Measurements from ENCODE around the gene HPCAL1. TPM values are rescaled to one million over a fixed set of nuclear protein-coding genes. Genes with fewer than 3 reads are reported as not detected.

Gene HPCAL1
- total and polyA plus RNA-seq, 10 of the 15 experiments (the other 5 are each of a cell fraction or from before 2014, with no cell fraction given), result 0.40 to 12.8 (median 7.9) TPM

GRCh38 chr2:10431797-10432196 is 129.1 kb downstream of the HPCAL1 start:
- DNase-seq (ENCODE audit: low read depth, low spot score), result no peak
- no peaks in the 10 kb centered on the region for H3K79me2 ChIP-seq (ENCODE audit: control insufficient read depth, insufficient read depth, low read length)
- H3K9me3 ChIP-seq (replicated peaks; ENCODE audit: control insufficient read depth, insufficient read depth, low read length), result no peaks in the 10 kb centered on the region
- H3K36me3 ChIP-seq (ENCODE audit: control insufficient read depth in 2 of 2, insufficient read depth in 2 of 2, low read length in 1 of 2), result no peaks in the 10 kb centered on the region
- BruUV-seq (replicated peaks), result no TSS peak
- no peaks in the 10 kb centered on the region for H4K20me1 ChIP-seq (ENCODE audit: control insufficient read depth, insufficient read depth)
- WGBS (ENCODE audit: insufficient coverage, insufficient replicate concordance, low lambda C conversion rate, missing lambda C conversion rate), result 30% methylated on average over 16 of the region's 16 CpGs
- TF ChIP-seq REST (IDR thresholded peaks at IDR 0.05; ENCODE audit: low read depth, low read length) (no peak), E4F1 (IDR thresholded peaks at IDR 0.05; ENCODE audit: borderline replicate concordance, partially characterized antibody) (no peak), SIN3A (IDR thresholded peaks at IDR 0.05; ENCODE audit: low read depth, low read length) (no peak), MTA2 (IDR thresholded peaks at IDR 0.05; ENCODE audit: low read depth) (no peak), IRF5 (IDR thresholded peaks at IDR 0.05; ENCODE audit: borderline replicate concordance) (no peak), POLR2AphosphoS5 (IDR thresholded peaks at IDR 0.05; ENCODE audit: low read length) (no peak), ZNF207 (IDR thresholded peaks at IDR 0.05; ENCODE audit: borderline replicate concordance) (no peak), GABPA (IDR thresholded peaks at IDR 0.05; ENCODE audit: low read depth) (no peak), NFYA (IDR thresholded peaks at IDR 0.05; ENCODE audit: borderline replicate concordance, low read depth, low read length) (no peak), ETV6 (conservative IDR thresholded peaks at IDR 0.05 in 1 of 2, IDR thresholded peaks at IDR 0.05 in 1 of 2; ENCODE audit: borderline replicate concordance in 1 of 2, low read depth in 1 of 2) (no peak), MYC (IDR thresholded peaks at IDR 0.05; ENCODE audit: insufficient read depth, insufficient read length, insufficient replicate concordance, low read length, severe bottlenecking) (no peak), WRNIP1 (IDR thresholded peaks at IDR 0.05; ENCODE audit: borderline replicate concordance, low read depth, low read length) (no peak)
- intact Hi-C loops (cut with micrococcal nuclease; ENCODE audit: unreplicated experiment) (loop anchor here (10.0 kb wide), 1 partner anchor 617 kb away; no protein-coding TSS in a partner anchor), in situ Hi-C loops (cut with MboI) (loop anchor here (10.0 kb wide), 1 partner anchor 617 kb away; no protein-coding TSS in a partner anchor)
- peak overlapping the region; percentile 68 for H2AFZ ChIP-seq (ENCODE audit: control insufficient read depth, low read depth, low read length)
- no peak overlapping the region for H3K27ac ChIP-seq (ENCODE audit: control insufficient read depth, insufficient read depth)
- CTCF ChIA-PET, result interaction anchor here (0.8 to 9.1 kb wide), 7 partner anchors 21 to 360 kb away, joined by 3 to 166 read pairs (median 5); partner anchors contain the start of gene RRM2
- POLR2A ChIA-PET, result interaction anchor here (1.9 kb wide), 1 partner anchor 23 kb away, joined by 11 read pairs; no protein-coding TSS in a partner anchor
- ATAC-seq, result peak; percentile 14
- H3K4me1 ChIP-seq (ENCODE audit: control insufficient read depth, insufficient read depth, low read length), result peaks cover 3% of the 10 kb centered on the region; the same call in 1 of the 2 replicates
- peak overlapping the region; percentile 16; the same call in 1 of the 2 replicates for H3K9ac ChIP-seq (ENCODE audit: control insufficient read depth, insufficient read depth, low read length)
- peak overlapping the region; percentile 74 for H3K4me2 ChIP-seq (ENCODE audit: control insufficient read depth, insufficient read depth)
- H3K27me3 ChIP-seq (replicated peaks in 1 of 2; ENCODE audit: control insufficient read depth in 2 of 2, insufficient read depth in 2 of 2, low read length in 1 of 2), result no peaks in the 10 kb centered on the region
- no peak for FAIRE-seq
- RAD21 ChIA-PET (ENCODE audit: unreplicated experiment), result interaction anchor here (0.9 to 7.3 kb wide), 5 partner anchors 14 to 360 kb away, joined by 3 to 178 read pairs (median 66); partner anchors contain the start of gene ODC1
- SMC1A ChIA-PET (ENCODE audit: uncharacterized antibody, unreplicated experiment), result interaction anchor here (1.0 to 4.4 kb wide), 5 partner anchors 14 to 307 kb away, joined by 3 to 84 read pairs (median 6); no protein-coding TSS in a partner anchor
- H3K4me3 ChIP-seq, result peak overlapping the region; percentile 53
